HG03439 (cell line): ENCODE measurements around the gene NDUFAF8.

ENCODE experiments used
- ATAC-seq: cut with Tn5 transposase; IDR thresholded peaks from one replicate; pipeline ENCODE4 v1.9.1; 2021; ENCODE audit warnings: mild to moderate bottlenecking, moderate library complexity; ENCODE audit not compliant: unreplicated experiment

Gene NDUFAF8

GRCh38 chr17:81238815-81239713, at the start of gene NDUFAF8, which contains the start of gene TEPSIN:
TSS of gene NDUFAF8 (plus strand) at chr17:81239318. CDS start at chr17:81239364, 46 bp downstream.
TSS of gene TEPSIN (minus strand) at chr17:81239055. CDS start at chr17:81239033, 22 bp downstream.
- peak; percentile 84 for ATAC-seq

GRCh38 chr17:81189670-81190530, 49.2 kb upstream of the NDUFAF8 start:
- no peak for ATAC-seq

- no peak for ATAC-seq
Observed at GRCh38 chr17:81190591-81190990, 48.5 kb upstream of the NDUFAF8 start.

GRCh38 chr17:81191116-81191515, 48.0 kb upstream of the NDUFAF8 start:
- ATAC-seq, result no peak

- no peak for ATAC-seq
Observed at GRCh38 chr17:81191646-81192045, 47.5 kb upstream of the NDUFAF8 start.

GRCh38 chr17:81192386-81193050, 46.6 kb upstream of the NDUFAF8 start:
- no peak for ATAC-seq

- no peak for ATAC-seq
Observed at GRCh38 chr17:81193051-81193410, 46.1 kb upstream of the NDUFAF8 start.

GRCh38 chr17:81193470-81194224, 45.5 kb upstream of the NDUFAF8 start:
- no peak for ATAC-seq

- ATAC-seq, result no peak
Observed at GRCh38 chr17:81194225-81194760, 44.8 kb upstream of the NDUFAF8 start.

- ATAC-seq, result no peak
Observed at GRCh38 chr17:81194941-81195901, 43.9 kb upstream of the NDUFAF8 start.

GRCh38 chr17:81195941-81196495, 43.1 kb upstream of the NDUFAF8 start:
- ATAC-seq, result no peak

GRCh38 chr17:81196505-81197408, 42.4 kb upstream of the NDUFAF8 start:
- no peak for ATAC-seq

- no peak for ATAC-seq
Observed at GRCh38 chr17:81197409-81197795, 41.7 kb upstream of the NDUFAF8 start.

GRCh38 chr17:81197831-81198490, 41.2 kb upstream of the NDUFAF8 start:
- no peak for ATAC-seq

GRCh38 chr17:81198826-81199481, 40.2 kb upstream of the NDUFAF8 start:
- no peak for ATAC-seq

GRCh38 chr17:81199482-81199830, 39.7 kb upstream of the NDUFAF8 start:
- no peak for ATAC-seq

GRCh38 chr17:81200201-81200600, 38.9 kb upstream of the NDUFAF8 start:
- ATAC-seq, result no peak
